GM10266 (cell line): ENCODE results near the gene BTRC.
"Not testable (repeated sequence)": the region's sequence is repeated elsewhere in the genome, so short reads cannot be mapped to it uniquely, and the experiment has no call there.

Experiments used
- DNase-seq: peaks from one replicate; pipeline ENCODE4 v3.0.0; 2012; ENCODE audit errors: extremely low spot score
- TF ChIP-seq, protein P1 (sequence below): IDR thresholded peaks from 2 replicates; pipeline ENCODE4 v1.5.1; 2012; ENCODE audit warnings: mild to moderate bottlenecking, low read depth; ENCODE audit not compliant: control insufficient read depth, insufficient read depth; ENCODE audit errors: missing control alignments

The BTRC gene

DNA sequence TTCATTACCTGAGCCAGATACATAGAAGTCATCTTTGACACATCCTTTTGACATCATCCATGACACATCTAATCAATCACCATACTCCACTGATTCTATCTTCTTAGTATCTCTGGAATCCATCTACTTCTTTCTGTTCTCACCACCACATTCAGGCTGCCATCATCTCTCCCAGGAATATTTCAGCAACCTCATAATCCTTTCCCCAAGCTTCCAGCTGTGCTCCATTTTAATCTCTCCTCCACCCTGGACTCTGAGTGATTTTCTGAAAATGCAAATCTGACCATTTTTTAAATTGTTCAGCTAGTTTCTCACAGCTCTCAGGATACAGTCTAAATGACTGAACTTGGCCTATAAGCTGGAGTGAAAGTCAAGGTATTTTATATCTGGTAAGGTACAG lies 2.5 kb upstream of the BTRC start:
- DNase-seq: no peak
- TF ChIP-seq, protein P1, sequence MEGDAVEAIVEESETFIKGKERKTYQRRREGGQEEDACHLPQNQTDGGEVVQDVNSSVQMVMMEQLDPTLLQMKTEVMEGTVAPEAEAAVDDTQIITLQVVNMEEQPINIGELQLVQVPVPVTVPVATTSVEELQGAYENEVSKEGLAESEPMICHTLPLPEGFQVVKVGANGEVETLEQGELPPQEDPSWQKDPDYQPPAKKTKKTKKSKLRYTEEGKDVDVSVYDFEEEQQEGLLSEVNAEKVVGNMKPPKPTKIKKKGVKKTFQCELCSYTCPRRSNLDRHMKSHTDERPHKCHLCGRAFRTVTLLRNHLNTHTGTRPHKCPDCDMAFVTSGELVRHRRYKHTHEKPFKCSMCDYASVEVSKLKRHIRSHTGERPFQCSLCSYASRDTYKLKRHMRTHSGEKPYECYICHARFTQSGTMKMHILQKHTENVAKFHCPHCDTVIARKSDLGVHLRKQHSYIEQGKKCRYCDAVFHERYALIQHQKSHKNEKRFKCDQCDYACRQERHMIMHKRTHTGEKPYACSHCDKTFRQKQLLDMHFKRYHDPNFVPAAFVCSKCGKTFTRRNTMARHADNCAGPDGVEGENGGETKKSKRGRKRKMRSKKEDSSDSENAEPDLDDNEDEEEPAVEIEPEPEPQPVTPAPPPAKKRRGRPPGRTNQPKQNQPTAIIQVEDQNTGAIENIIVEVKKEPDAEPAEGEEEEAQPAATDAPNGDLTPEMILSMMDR: no peak

GRCh38 chr10:101352857-101353256 lies 1.1 kb upstream of the BTRC start:
- DNase-seq: not testable (repeated sequence)

- DNase-seq: peak; percentile 37
- TF ChIP-seq, protein P1: no peak
Observed at GRCh38 chr10:101354328-101355071, 535 bp downstream of the BTRC start.

DNA sequence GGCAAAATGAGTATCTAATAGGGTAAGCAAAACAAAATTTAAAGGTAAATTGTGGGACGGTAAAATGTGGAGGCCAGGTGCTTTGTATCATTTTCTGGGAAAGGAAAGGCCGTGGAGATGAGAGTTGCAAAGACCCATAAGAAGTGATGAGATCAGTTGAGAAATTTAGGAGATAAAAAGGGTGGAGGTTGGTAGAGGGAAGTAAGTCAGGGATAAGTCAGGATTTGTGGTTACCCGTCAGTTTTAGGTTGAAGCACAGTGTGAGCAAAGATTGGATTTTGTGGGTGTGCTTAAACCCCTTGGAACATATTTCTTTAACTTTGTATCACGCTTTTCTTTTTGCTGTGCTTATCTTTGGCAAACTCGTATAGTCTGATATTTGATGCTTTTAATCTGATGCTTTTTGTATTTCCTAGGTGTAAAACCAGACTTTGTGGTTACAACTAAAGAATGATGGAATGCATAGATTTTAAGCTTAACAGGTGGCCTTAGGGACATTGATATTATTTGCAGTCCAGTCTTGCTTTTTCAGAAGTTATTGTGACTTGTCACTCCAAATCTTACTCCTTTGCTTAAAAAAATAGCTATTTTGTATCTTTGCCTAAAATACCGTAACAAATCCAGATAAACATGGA lies 1.2 kb downstream of the BTRC start:
- TF ChIP-seq, protein P1: no peak
- DNase-seq: no peak

- TF ChIP-seq, protein P1: no peak
- DNase-seq: no peak
Observed at GRCh38 chr10:101356132-101356531, 2.2 kb downstream of the BTRC start.

DNA sequence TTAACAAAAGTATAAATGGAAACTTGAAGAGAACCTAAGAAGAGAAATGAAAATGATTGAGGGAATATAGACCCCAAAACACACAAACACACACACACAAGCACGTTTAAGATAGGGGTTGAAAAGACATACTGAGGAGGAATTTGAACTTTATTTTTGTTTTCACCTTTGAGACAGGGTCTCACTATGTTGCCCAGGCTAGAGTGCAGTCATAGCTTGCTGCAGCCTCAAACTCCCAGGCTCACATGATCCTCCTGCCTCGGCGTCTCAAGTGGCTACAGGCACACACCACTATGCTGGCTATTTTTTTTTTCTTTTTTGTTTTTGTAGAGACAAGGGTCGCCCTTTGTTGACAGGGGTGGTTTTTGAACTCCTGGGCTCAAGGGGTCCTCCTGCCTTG lies 4.0 kb downstream of the BTRC start:
- DNase-seq: no peak
- TF ChIP-seq, protein P1: no peak

- TF ChIP-seq, protein P1: no peak
- DNase-seq: no peak
Observed at GRCh38 chr10:101358706-101359300, 4.8 kb downstream of the BTRC start.

GRCh38 chr10:101360090-101360489 lies 6.1 kb downstream of the BTRC start:
- DNase-seq: not testable (repeated sequence)

- DNase-seq: not testable (repeated sequence)
Observed at GRCh38 chr10:101360841-101361240, 6.9 kb downstream of the BTRC start.
